GM12891 (cell line): Measurements from ENCODE around the gene SPIRE1.

Experiments used
- POLR2A ChIP-seq: IDR thresholded peaks from 2 replicates; pipeline ENCODE4 v1.6.1; 2011; ENCODE audit warnings: low read depth, low read length, control low read depth
- TAF1 ChIP-seq: IDR thresholded peaks from 2 replicates; pipeline ENCODE4 v1.6.1; 2011; ENCODE audit warnings: low read depth, low read length, control low read depth

- TF ChIP-seq POLR2A (no peak), TAF1 (no peak)
Observed at GRCh38 chr18:12658426-12659138, 675 bp upstream of the SPIRE1 start.
